Mesendoderm (in vitro differentiated cells): ENCODE measurements around the gene MPPED1.

Source experiments
- DNase-seq: peaks from one replicate; pipeline ENCODE4 v3.0.0; 2013
- H2AK5ac ChIP-seq: 2 replicates; pipeline ENCODE4 v1.6.1; 2013; ENCODE audit warnings: low read length, inconsistent platforms
- H2BK120ac ChIP-seq: 2 replicates; pipeline ENCODE4 v1.6.1; 2013; ENCODE audit warnings: low read depth, mild to moderate bottlenecking, low read length, moderate library complexity, mixed read lengths
- H2BK15ac ChIP-seq: replicated peaks from 2 replicates; pipeline ENCODE4 v1.6.1; 2013; ENCODE audit warnings: low read depth, mild to moderate bottlenecking, moderate library complexity
- H2BK5ac ChIP-seq: 2 replicates; pipeline ENCODE4 v1.6.1; 2013; ENCODE audit warnings: low read length, inconsistent platforms
- H3K18ac ChIP-seq: 2 replicates; pipeline ENCODE4 v1.6.1; 2013; ENCODE audit warnings: mild to moderate bottlenecking, low read length, mixed read lengths
- H3K23ac ChIP-seq: one replicate; pipeline ENCODE4 v1.6.1; 2013; ENCODE audit warnings: low read length
- H3K27ac ChIP-seq: 2 replicates; pipeline ENCODE4 v1.5.1; 2013; ENCODE audit warnings: low read depth, mild to moderate bottlenecking, inconsistent platforms, low read length, moderate library complexity
- H3K27me3 ChIP-seq: 2 replicates; pipeline ENCODE4 v1.6.1; 2013; ENCODE audit warnings: low read length, control low read depth, mild to moderate bottlenecking, inconsistent platforms; ENCODE audit not compliant: insufficient read depth, poor library complexity
- H3K36me3 ChIP-seq: 2 replicates; pipeline ENCODE4 v1.6.1; 2013; ENCODE audit warnings: low read length, inconsistent platforms; ENCODE audit not compliant: control insufficient read depth, insufficient read depth
- H3K4ac ChIP-seq: one replicate; pipeline ENCODE4 v1.6.1; 2013; ENCODE audit warnings: low read depth, mild to moderate bottlenecking, low read length, moderate library complexity
- H3K4me1 ChIP-seq: 2 replicates; pipeline ENCODE4 v1.6.1; 2013; ENCODE audit warnings: low read depth, low read length, inconsistent platforms; ENCODE audit not compliant: control insufficient read depth
- H3K4me2 ChIP-seq: 2 replicates; pipeline ENCODE4 v1.6.1; 2013; ENCODE audit warnings: low read length
- H3K4me3 ChIP-seq: 2 replicates; pipeline ENCODE4 v1.5.1; 2013; ENCODE audit warnings: mild to moderate bottlenecking, low read length
- H3K56ac ChIP-seq: one replicate; pipeline ENCODE4 v1.6.1; 2013; ENCODE audit warnings: low read length
- H3K79me1 ChIP-seq: 2 replicates; pipeline ENCODE4 v1.6.1; 2013; ENCODE audit warnings: low read length, inconsistent platforms
- H3K79me2 ChIP-seq: 2 replicates; pipeline ENCODE4 v1.6.1; 2013; ENCODE audit warnings: mild to moderate bottlenecking, low read length; ENCODE audit not compliant: control insufficient read depth, insufficient read depth
- H3K9ac ChIP-seq: 2 replicates; pipeline ENCODE4 v1.6.1; 2013; ENCODE audit warnings: low read length, inconsistent platforms
- H4K5ac ChIP-seq: one replicate; pipeline ENCODE4 v1.6.1; 2013; ENCODE audit warnings: low read length
- H4K8ac ChIP-seq: one replicate; pipeline ENCODE4 v1.6.1; 2013; ENCODE audit warnings: low read depth, mild to moderate bottlenecking, control low read depth, low read length, moderate library complexity
- WGBS: extraction: QIAGEN DNeasy Blood & Tissue Kit; methylation state at CpG from one replicate; pipeline ENCODE4 v1.1.7; 2013; ENCODE audit warnings: low lambda C conversion rate, missing lambda C conversion rate; ENCODE audit not compliant: insufficient coverage; ENCODE audit errors: extremely low coverage; 5-methylcytosine and 5-hydroxymethylcytosine counted together

The MPPED1 gene

GRCh38 chr22:43541022-43541421 lies 129.2 kb downstream of the MPPED1 start:
- H3K4me2 ChIP-seq = no peak overlapping the region
- H3K9ac ChIP-seq = no peak overlapping the region
- no peaks in the 10 kb centered on the region for H3K79me2 ChIP-seq
- H3K27me3 ChIP-seq = no peaks in the 10 kb centered on the region
- WGBS = no CpG with 5 or more reads among the region's 6 CpGs
- H2BK15ac ChIP-seq = no peak overlapping the region
- no peak overlapping the region for H3K18ac ChIP-seq
- H4K5ac ChIP-seq = no peak overlapping the region
- no peak overlapping the region for H3K4me3 ChIP-seq
- H3K4me1 ChIP-seq = no peaks in the 10 kb centered on the region
- no peaks in the 10 kb centered on the region for H3K36me3 ChIP-seq
- H2BK5ac ChIP-seq = no peak overlapping the region
- H3K27ac ChIP-seq = no peak overlapping the region
- no peak overlapping the region for H3K23ac ChIP-seq
- no peak overlapping the region for H4K8ac ChIP-seq
- H3K79me1 ChIP-seq = no peaks in the 10 kb centered on the region
- H3K56ac ChIP-seq = no peak overlapping the region
- no peak overlapping the region for H3K4ac ChIP-seq
- H2BK120ac ChIP-seq = no peak overlapping the region
- no peak for DNase-seq
- no peak overlapping the region for H2AK5ac ChIP-seq

- Histone ChIP-seq H3K56ac (no peak overlapping the region), H4K8ac (no peak overlapping the region), H3K79me2 (no peaks in the 10 kb centered on the region), H3K4me1 (no peaks in the 10 kb centered on the region), H3K4ac (no peak overlapping the region), H3K4me3 (no peak overlapping the region), H3K18ac (no peak overlapping the region), H2BK15ac (no peak overlapping the region), H2AK5ac (no peak overlapping the region), H3K36me3 (no peaks in the 10 kb centered on the region), H4K5ac (no peak overlapping the region), H3K27ac (no peak overlapping the region), H3K27me3 (no peaks in the 10 kb centered on the region), H3K79me1 (no peaks in the 10 kb centered on the region), H3K4me2 (no peak overlapping the region), H2BK120ac (no peak overlapping the region), H3K9ac (no peak overlapping the region), H2BK5ac (no peak overlapping the region), H3K23ac (no peak overlapping the region)
- peak; percentile 30 for DNase-seq
- WGBS = no CpG with 5 or more reads among the region's 18 CpGs
Observed at GRCh38 chr22:43541462-43542407, 129.9 kb downstream of the MPPED1 start.

GRCh38 chr22:43542681-43543521 lies 131.1 kb downstream of the MPPED1 start:
- Histone ChIP-seq H3K4me2 (no peak overlapping the region), H3K9ac (no peak overlapping the region)

DNA sequence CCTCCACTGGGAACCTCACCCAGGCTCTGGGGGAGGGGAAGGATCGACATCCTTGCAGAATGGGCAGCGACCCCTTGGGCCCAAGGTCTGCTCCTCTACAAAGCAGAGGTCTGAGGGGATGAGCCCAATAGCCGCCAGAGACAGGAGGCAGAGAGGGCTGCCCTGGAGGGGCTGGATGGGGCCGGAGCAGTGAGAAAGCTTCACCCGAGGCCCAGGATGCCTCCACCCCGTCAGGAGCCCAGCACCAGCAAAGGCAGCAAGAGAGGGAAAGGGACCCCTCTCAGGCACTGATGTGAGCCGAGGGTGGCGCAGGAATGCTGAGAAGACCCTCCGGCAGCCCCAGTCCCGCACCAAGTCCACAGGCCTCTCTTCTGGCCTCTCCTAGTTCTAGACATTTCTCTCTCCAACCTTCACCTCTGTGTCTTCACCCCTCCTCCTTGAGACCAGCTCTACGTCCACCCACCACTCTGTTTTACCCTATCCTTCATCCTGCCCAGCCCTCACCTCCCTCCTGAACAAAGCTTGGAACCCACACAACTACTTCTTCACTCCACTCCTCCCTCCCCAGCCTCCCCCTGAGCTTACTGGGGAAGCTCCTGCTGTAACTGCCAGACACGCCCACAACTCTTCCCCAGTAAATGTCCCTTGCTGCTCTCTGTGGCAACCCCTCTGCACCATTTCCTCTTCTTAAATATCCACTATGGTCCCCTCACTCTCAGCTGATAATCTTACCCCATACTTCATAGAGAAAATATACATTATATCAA lies 131.9 kb downstream of the MPPED1 start:
- no peaks in the 10 kb centered on the region for H3K36me3 ChIP-seq
- no CpG with 5 or more reads among the region's 12 CpGs for WGBS
- H4K8ac ChIP-seq = no peak overlapping the region

More at GRCh38 chr22:43542681-43543521, 131.1 kb downstream of the MPPED1 start:
- Histone ChIP-seq H3K79me1 (no peaks in the 10 kb centered on the region), H3K23ac (no peak overlapping the region), H4K5ac (no peak overlapping the region), H3K4me3 (no peak overlapping the region), H3K18ac (no peak overlapping the region), H2BK5ac (no peak overlapping the region), H2BK120ac (no peak overlapping the region), H3K36me3 (no peaks in the 10 kb centered on the region), H3K27me3 (no peaks in the 10 kb centered on the region), H3K4ac (no peak overlapping the region), H3K79me2 (no peaks in the 10 kb centered on the region), H2AK5ac (no peak overlapping the region), H3K56ac (no peak overlapping the region), H3K4me1 (no peaks in the 10 kb centered on the region), H4K8ac (no peak overlapping the region), H3K27ac (no peak overlapping the region), H2BK15ac (no peak overlapping the region)
- no peak for DNase-seq
- no CpG with 5 or more reads among the region's 23 CpGs for WGBS

DNA sequence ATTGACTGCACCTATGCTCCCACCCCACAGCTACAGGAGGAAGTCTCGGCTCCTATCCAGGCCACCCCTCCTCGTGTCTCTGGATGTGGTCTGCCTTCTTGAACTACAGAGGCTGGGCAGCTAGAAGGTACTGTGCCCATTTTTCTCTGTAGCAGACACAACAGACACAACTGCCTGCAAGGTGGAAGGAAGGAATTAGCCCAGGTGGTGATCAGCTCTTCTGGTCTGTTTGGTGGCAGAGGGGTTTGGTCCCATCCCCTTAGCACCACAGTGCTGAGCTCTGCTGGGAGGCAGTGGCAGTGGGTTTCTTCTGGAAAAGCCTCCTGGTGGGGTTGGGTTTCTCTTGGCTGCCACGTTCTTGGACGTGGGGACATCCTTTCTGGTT lies 132.5 kb downstream of the MPPED1 start:
- H4K8ac ChIP-seq = no peak overlapping the region
- no peak overlapping the region for H3K27ac ChIP-seq
- WGBS = no CpG with 5 or more reads among the region's 4 CpGs
- no peak overlapping the region for H2AK5ac ChIP-seq
- H4K5ac ChIP-seq = no peak overlapping the region
- no peak overlapping the region for H3K4me3 ChIP-seq
- H3K79me1 ChIP-seq = no peaks in the 10 kb centered on the region
- no peak overlapping the region for H2BK15ac ChIP-seq
- no peak overlapping the region for H3K4ac ChIP-seq
- no peaks in the 10 kb centered on the region for H3K79me2 ChIP-seq
- DNase-seq = no peak
- H3K56ac ChIP-seq = no peak overlapping the region
- H3K4me1 ChIP-seq = no peaks in the 10 kb centered on the region
- no peaks in the 10 kb centered on the region for H3K27me3 ChIP-seq
- no peak overlapping the region for H3K23ac ChIP-seq
- H3K36me3 ChIP-seq = no peaks in the 10 kb centered on the region
- no peak overlapping the region for H2BK120ac ChIP-seq
- no peak overlapping the region for H3K9ac ChIP-seq
- H3K4me2 ChIP-seq = no peak overlapping the region
- H2BK5ac ChIP-seq = no peak overlapping the region
- no peak overlapping the region for H3K18ac ChIP-seq

More for the DNA sequence above, 131.9 kb downstream of the MPPED1 start:
- H3K4ac ChIP-seq = no peak overlapping the region
- no peak overlapping the region for H2AK5ac ChIP-seq
- no peaks in the 10 kb centered on the region for H3K27me3 ChIP-seq
- H3K56ac ChIP-seq = no peak overlapping the region
- no peak overlapping the region for H2BK120ac ChIP-seq
- no peak overlapping the region for H2BK5ac ChIP-seq
- no peak overlapping the region for H4K5ac ChIP-seq
- no peak overlapping the region for H2BK15ac ChIP-seq
- H3K79me2 ChIP-seq = no peaks in the 10 kb centered on the region
- no peak for DNase-seq
- no peak overlapping the region for H3K4me3 ChIP-seq
- H3K79me1 ChIP-seq = no peaks in the 10 kb centered on the region
- H3K4me1 ChIP-seq = no peaks in the 10 kb centered on the region
- H3K4me2 ChIP-seq = no peak overlapping the region
- no peak overlapping the region for H3K23ac ChIP-seq
- no peak overlapping the region for H3K18ac ChIP-seq
- no peak overlapping the region for H3K27ac ChIP-seq
- no peak overlapping the region for H3K9ac ChIP-seq
